K562 (cell line): ENCODE results near the gene CSTB. TPM values are rescaled to one million over a fixed set of nuclear protein-coding genes. Genes with fewer than 3 reads are reported as not detected.
A peak's percentile ranks its signal among the peaks of the same experiment; 100 is the strongest.

Source experiments
- ATAC-seq: fragments of 200-7000 bp; cut with Tn5 transposase; 3 replicates; pipeline ENCODE4 v1.9.1; 2020; ENCODE audit warnings: moderate library complexity
- BruUV-seq: library from RNA; stranded (reverse); fragments of 400-500 nt; replicated peaks from 2 replicates; lab custom pipeline; 2021; lab: Mats Ljungman, UMichigan
- CTCF ChIA-PET: fragments of 300-600 bp; formaldehyde crosslinking; extraction: SDS; loops from one replicate; lab custom pipeline; 2021; ENCODE audit warnings: low intra/inter-chr PET ratio; lab: Yijun Ruan, JAX
- POLR2A ChIA-PET: fragments of 300-600, 350-650 bp; sonication (Branson Sonifier 250); formaldehyde crosslinking; extraction: SDS; loops from one replicate; lab custom pipeline; 2021; ENCODE audit warnings: antibody characterized with exemption, inconsistent platforms; lab: Yijun Ruan, JAX
- DNase-seq, 4 experiments: peaks; one replicate each; pipeline versions ENCODE4 v3.0.0 to v3.0.0-alpha.2; 2011 to 2018; ENCODE audit warnings: low spot score in 3 of 4, mixed read lengths in 3 of 4; ENCODE audit errors: extremely low read depth in 1 of 4
- FAIRE-seq: peaks from 2 replicates; lab custom pipeline; 2011; peaks lifted over from hg19 to GRCh38; lab: Jason Lieb, UNC
- H2AFZ ChIP-seq: 2 replicates; pipeline ENCODE4 v1.6.0; 2011; ENCODE audit warnings: low read depth, low read length, control low read depth, inconsistent platforms
- H3K27ac ChIP-seq: fragments of 200-600 bp; 3 replicates; pipeline ENCODE4 v1.8.0; 2011; ENCODE audit warnings: low read depth, mild to moderate bottlenecking, control low read depth, inconsistent platforms, low read length, moderate library complexity, mixed read lengths; ENCODE audit errors: extremely low read depth
- H3K27me3 ChIP-seq, 2 experiments: fragments of 300-600 bp in 1 of 2; 2 replicates in 1 of 2; 3 replicates in 1 of 2; pipeline versions ENCODE4 v1.6.0 to v1.8.0; 2011; ENCODE audit warnings: inconsistent platforms in 2 of 2, low read length in 2 of 2, mild to moderate bottlenecking in 1 of 2, mixed read lengths in 1 of 2, moderate library complexity in 1 of 2; ENCODE audit not compliant: control insufficient read depth in 2 of 2, insufficient read depth in 2 of 2
- H3K36me3 ChIP-seq: fragments of 300-600 bp; 3 replicates; pipeline ENCODE4 v1.8.0; 2011; ENCODE audit warnings: mild to moderate bottlenecking, low read length, inconsistent platforms; ENCODE audit not compliant: control insufficient read depth, insufficient read depth
- H3K4me1 ChIP-seq, 2 experiments: fragments of 200-600 bp in 1 of 2; replicated peaks in 1 of 2; 2 replicates in 1 of 2; 3 replicates in 1 of 2; pipeline versions ENCODE4 v1.5.1 to v1.8.0; 2011; ENCODE audit warnings: inconsistent platforms in 2 of 2, low read length in 2 of 2, mild to moderate bottlenecking in 1 of 2, mixed read lengths in 1 of 2, moderate library complexity in 1 of 2; ENCODE audit not compliant: control insufficient read depth in 2 of 2, insufficient read depth in 2 of 2
- H3K4me2 ChIP-seq: 2 replicates; pipeline ENCODE4 v1.6.1; 2011; ENCODE audit warnings: low read length, control low read depth, inconsistent platforms, mixed read lengths; ENCODE audit not compliant: insufficient read depth
- H3K4me3 ChIP-seq: fragments of 200-600 bp; sonication (generic), shearing (Covaris generic); 2 replicates; pipeline ENCODE4 v1.5.1; 2016; ENCODE audit warnings: control low read depth, inconsistent platforms
- H3K79me2 ChIP-seq: fragments of 200-600 bp; 3 replicates; pipeline ENCODE4 v1.8.0; 2011; ENCODE audit warnings: low read length, inconsistent platforms; ENCODE audit not compliant: control insufficient read depth, insufficient read depth
- H3K9ac ChIP-seq, 2 experiments: 2 replicates each; pipeline versions ENCODE4 v1.6.0 to v1.6.1; 2011; ENCODE audit warnings: low read depth in 2 of 2, low read length in 2 of 2, control low read depth in 1 of 2, inconsistent platforms in 1 of 2, mild to moderate bottlenecking in 1 of 2, mixed read lengths in 1 of 2; ENCODE audit not compliant: insufficient read depth in 1 of 2
- H3K9me1 ChIP-seq: one replicate; pipeline ENCODE4 v1.6.0; 2011; ENCODE audit warnings: inconsistent platforms, mild to moderate bottlenecking, low read length, moderate library complexity; ENCODE audit not compliant: control insufficient read depth, insufficient read depth
- H3K9me3 ChIP-seq: replicated peaks from 2 replicates; pipeline ENCODE4 v1.5.1; 2011; ENCODE audit warnings: low read depth, low read length, inconsistent platforms; ENCODE audit not compliant: control insufficient read depth, insufficient read depth
- H4K20me1 ChIP-seq: replicated peaks from 2 replicates; pipeline ENCODE4 v1.6.1; 2011; ENCODE audit warnings: low read length, inconsistent platforms, mixed read lengths; ENCODE audit not compliant: control insufficient read depth, insufficient read depth
- BCL6 ChIP-seq: fragments of 250-450 bp; sonication (Bioruptor Pico); IDR thresholded peaks from 2 replicates; pipeline ENCODE4 v1.4.0; 2020
- CCNT2 ChIP-seq: IDR thresholded peaks from 2 replicates; pipeline ENCODE4 v1.6.1; 2011; ENCODE audit warnings: borderline replicate concordance, low read depth, mild to moderate bottlenecking, moderate library complexity, mixed read lengths, low read length; ENCODE audit not compliant: insufficient read length; ENCODE audit errors: extremely low read depth
- CREM ChIP-seq: IDR thresholded peaks from 2 replicates; pipeline ENCODE4 v1.6.1; 2014; ENCODE audit warnings: antibody characterized with exemption, low read depth
- FOXJ3 ChIP-seq: sonication (generic); formaldehyde crosslinking; IDR thresholded peaks from 2 replicates; pipeline ENCODE4 v1.4.0; 2020; ENCODE audit warnings: mild to moderate bottlenecking, missing genetic modification reagents
- MECOM ChIP-seq: fragments of 250-450 bp; sonication (Bioruptor Pico); IDR thresholded peaks from 2 replicates; pipeline ENCODE4 v1.8.0; 2022; ENCODE audit warnings: inconsistent platforms
- NR0B1 ChIP-seq: fragments of 450-650 bp; IDR thresholded peaks from one replicate; pipeline ENCODE4 v1.6.1; 2018; ENCODE audit warnings: mild to moderate bottlenecking, moderate library complexity; ENCODE audit not compliant: partially characterized antibody
- POLR2AphosphoS2 ChIP-seq: IDR thresholded peaks from 2 replicates; pipeline ENCODE4 v1.6.1; 2012; ENCODE audit warnings: low read length, improper control_type of control experiment
- POLR2G ChIP-seq: fragments of 200-400 bp; formaldehyde crosslinking; IDR thresholded peaks from 2 replicates; pipeline ENCODE4 v1.6.1; 2017; ENCODE audit warnings: low read depth, mild to moderate bottlenecking, antibody characterized with exemption, low read length, moderate library complexity
- POLR2H ChIP-seq: IDR thresholded peaks from 2 replicates; pipeline ENCODE4 v1.6.1; 2016; ENCODE audit warnings: missing genetic modification characterization, low read depth, mild to moderate bottlenecking, control low read depth, missing compliant biosample characterization, moderate library complexity
- POLR3G ChIP-seq: IDR thresholded peaks from 2 replicates; pipeline ENCODE4 v1.6.1; 2011; ENCODE audit not compliant: insufficient read length, insufficient replicate concordance; ENCODE audit errors: extremely low read depth
- PURB ChIP-seq: sonication (generic); formaldehyde crosslinking; IDR thresholded peaks from 2 replicates; pipeline ENCODE4 v1.9.0; 2021; ENCODE audit warnings: low read depth, mild to moderate bottlenecking, missing genetic modification reagents
- SMARCA5 ChIP-seq: fragments of 450-650 bp; IDR thresholded peaks from 2 replicates; pipeline ENCODE4 v1.6.1; 2016
- SMARCC2 ChIP-seq: fragments of 450-650 bp; IDR thresholded peaks from 2 replicates; pipeline ENCODE4 v1.6.1; 2017; ENCODE audit warnings: antibody characterized with exemption, moderate library complexity, mild to moderate bottlenecking, low read depth
- ZBTB33 ChIP-seq: sonication (generic); formaldehyde crosslinking; IDR thresholded peaks from 2 replicates; pipeline ENCODE4 v1.8.1; 2023; ENCODE audit warnings: mild to moderate bottlenecking, missing genetic modification reagents
- ZKSCAN1 ChIP-seq: fragments of 150-350 bp; IDR thresholded peaks from 2 replicates; pipeline ENCODE4 v1.6.1; 2016; ENCODE audit warnings: low read depth, low read length
- ZNF764 ChIP-seq: fragments of 250-450 bp; sonication (Bioruptor Pico); IDR thresholded peaks from 2 replicates; pipeline ENCODE4 v1.4.0; 2020; ENCODE audit warnings: low read depth, mild to moderate bottlenecking, moderate library complexity
- WGBS: fragments of 100-300 bp; shearing (Covaris generic); methylation state at CpG from one replicate; pipeline ENCODE4 v1.1.6; 2016; ENCODE audit warnings: low coverage, mixed read lengths; ENCODE audit not compliant: insufficient coverage; ENCODE audit errors: missing lambda C conversion rate; 5-methylcytosine and 5-hydroxymethylcytosine counted together
- in situ Hi-C: fragments of 300-500 bp; cut with MboI; formaldehyde crosslinking; loops from 4 replicates; pipeline ENCODE4 v1.15.0; 2018; ENCODE audit warnings: inconsistent platforms, mixed read lengths
- intact Hi-C: fragments of 100-400 bp; cut with micrococcal nuclease; formaldehyde crosslinking; loops from 2 replicates; pipeline ENCODE4 v1.14.2; 2022
- polyA plus RNA-seq, 8 experiments: library from polyadenylated mRNA; depleted of rRNA in 4 of 8; stranded (reverse) in 5 of 8; unstranded in 3 of 8; fragments of >200 nt; fragmentation: Nextera tagmentation in 2 of 8; fragmentation: Illumina TruSeq in 1 of 8; extraction: Ambion mirVana in 2 of 8; extraction: Trizol in 1 of 8; gene quantifications; 2 replicates each; pipeline versions ENCODE4 v1.2.1 to v1.2.3, GENCODE V29; 2011 to 2014; ENCODE audit warnings: inconsistent platforms in 1 of 8, missing spikeins in 1 of 8
- total RNA-seq, 7 experiments: library from RNA; depleted of rRNA in 6 of 7; stranded (reverse); fragments of >200 nt in 6 of 7; fragmentation: Illumina TruSeq in 2 of 7; extraction: Trizol in 2 of 7; gene quantifications; 2 replicates each; pipeline versions ENCODE4 v1.2.1 to v1.2.3, GENCODE V29; 2011 to 2021; ENCODE audit warnings: low replicate concordance in 1 of 7
- TF ChIP-seq, protein P1 (sequence below): fragments of 250-450 bp; sonication (Bioruptor Pico); IDR thresholded peaks from 2 replicates; pipeline ENCODE4 v1.5.0; 2021; ENCODE audit warnings: mild to moderate bottlenecking, borderline replicate concordance

Gene CSTB
- total and polyA plus RNA-seq, 9 of the 15 experiments (the other 6 are each of a cell fraction or from before 2014, with no cell fraction given), result 12.4 to 65.0 (median 31.7) TPM

DNA sequence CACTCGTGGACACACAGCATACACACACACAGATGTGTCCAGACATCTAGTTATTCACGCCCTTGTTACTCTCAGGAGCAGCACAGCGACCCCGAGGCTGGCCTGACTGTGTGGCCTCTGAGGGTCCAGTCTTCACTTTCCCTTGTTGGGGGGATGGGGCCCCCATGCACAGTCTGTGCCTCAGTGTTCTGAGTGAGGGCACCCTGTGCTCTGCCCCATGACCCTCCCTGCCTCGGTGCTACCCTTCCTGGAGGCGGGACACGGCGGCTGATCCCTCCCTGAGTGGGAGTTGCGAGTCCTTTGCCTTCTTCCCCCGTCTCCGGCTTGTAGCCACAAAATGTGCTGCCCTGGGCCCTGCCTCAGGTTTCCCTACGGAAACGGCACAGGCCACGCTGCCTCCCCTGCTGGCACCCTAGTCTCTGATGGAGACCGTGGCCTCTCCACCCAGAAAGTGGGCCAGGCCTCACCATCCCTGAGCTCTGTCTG, 8.6 kb downstream of the CSTB start:
- Histone ChIP-seq H3K9me3 (no peaks in the 10 kb centered on the region), H2AFZ (peak overlapping the region; percentile 94), H3K4me3 (no peak overlapping the region), H3K9me1 (peaks cover 8% of the 10 kb centered on the region), H3K27ac (peak overlapping the region; percentile 91), H4K20me1 (no peaks in the 10 kb centered on the region), H3K27me3 (no peaks in the 10 kb centered on the region), H3K36me3 (peaks cover 18% of the 10 kb centered on the region; the same call in 2 of the 3 replicates), H3K79me2 (no peaks in the 10 kb centered on the region), H3K4me2 (peak overlapping the region; percentile 66), H3K9ac (peak overlapping the region; percentile 76 to 87), H3K4me1 (peaks cover 31 to 57% of the 10 kb centered on the region in 2 experiments)
- FAIRE-seq, result peak; percentile 6
- ATAC-seq, result peak; percentile 5
- no TSS peak for BruUV-seq
- in situ Hi-C loops, result no loop called here
- CTCF ChIA-PET, result no interaction called here
- 64% methylated on average over 15 of the region's 15 CpGs for whole genome bisulfite sequencing
- DNase-seq, result no peak
- POLR2A ChIA-PET, result interaction anchor here (0.6 to 1.6 kb wide), 6 partner anchors 9 to 39 kb away, joined by 3 to 10 read pairs (median 5); partner anchors contain the start of gene RRP1
- intact Hi-C loops, result no loop called here
- TF ChIP-seq BCL6 (CRISPR knock-in tag), result no peak
- no peak for TF ChIP-seq SMARCC2
- no peak for TF ChIP-seq MECOM
- TF ChIP-seq SMARCA5, result peak; percentile 33; the same call in 1 of the 2 replicates
- TF ChIP-seq POLR2AphosphoS2, result no peak
- TF ChIP-seq, protein P1, sequence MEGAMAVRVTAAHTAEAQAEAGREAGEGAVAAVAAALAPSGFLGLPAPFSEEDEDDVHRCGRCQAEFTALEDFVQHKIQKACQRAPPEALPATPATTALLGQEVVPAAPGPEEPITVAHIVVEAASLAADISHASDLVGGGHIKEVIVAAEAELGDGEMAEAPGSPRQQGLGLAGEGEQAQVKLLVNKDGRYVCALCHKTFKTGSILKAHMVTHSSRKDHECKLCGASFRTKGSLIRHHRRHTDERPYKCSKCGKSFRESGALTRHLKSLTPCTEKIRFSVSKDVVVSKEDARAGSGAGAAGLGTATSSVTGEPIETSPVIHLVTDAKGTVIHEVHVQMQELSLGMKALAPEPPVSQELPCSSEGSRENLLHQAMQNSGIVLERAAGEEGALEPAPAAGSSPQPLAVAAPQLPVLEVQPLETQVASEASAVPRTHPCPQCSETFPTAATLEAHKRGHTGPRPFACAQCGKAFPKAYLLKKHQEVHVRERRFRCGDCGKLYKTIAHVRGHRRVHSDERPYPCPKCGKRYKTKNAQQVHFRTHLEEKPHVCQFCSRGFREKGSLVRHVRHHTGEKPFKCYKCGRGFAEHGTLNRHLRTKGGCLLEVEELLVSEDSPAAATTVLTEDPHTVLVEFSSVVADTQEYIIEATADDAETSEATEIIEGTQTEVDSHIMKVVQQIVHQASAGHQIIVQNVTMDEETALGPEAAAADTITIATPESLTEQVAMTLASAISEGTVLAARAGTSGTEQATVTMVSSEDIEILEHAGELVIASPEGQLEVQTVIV (CRISPR knock-in tag), result no peak
- no peak for TF ChIP-seq POLR2H (tag)
- TF ChIP-seq FOXJ3, result no peak
- peak; percentile 65 for TF ChIP-seq POLR2G
- TF ChIP-seq ZKSCAN1, result 0 out of 2 replicates have a peak, but pooled peaks have one; percentile 9
- TF ChIP-seq PURB (CRISPR knock-in tag), result no peak
- no peak for TF ChIP-seq ZNF764 (CRISPR knock-in tag)
- TF ChIP-seq CCNT2, result no peak
- no peak for TF ChIP-seq CREM
- no peak for TF ChIP-seq NR0B1
- TF ChIP-seq ZBTB33 (CRISPR knock-in tag), result peak; percentile 73; the same call in 1 of the 2 replicates
- TF ChIP-seq POLR3G, result no peak
